Measurements from ENCODE around the gene ZC3H7A. TPM values are rescaled to one million over a fixed set of nuclear protein-coding genes. Genes with fewer than 3 reads are reported as not detected.

The ZC3H7A gene
- total and polyA plus RNA-seq, 4 donors, result 12.4 to 37.7 (median 24.7) TPM

DNA sequence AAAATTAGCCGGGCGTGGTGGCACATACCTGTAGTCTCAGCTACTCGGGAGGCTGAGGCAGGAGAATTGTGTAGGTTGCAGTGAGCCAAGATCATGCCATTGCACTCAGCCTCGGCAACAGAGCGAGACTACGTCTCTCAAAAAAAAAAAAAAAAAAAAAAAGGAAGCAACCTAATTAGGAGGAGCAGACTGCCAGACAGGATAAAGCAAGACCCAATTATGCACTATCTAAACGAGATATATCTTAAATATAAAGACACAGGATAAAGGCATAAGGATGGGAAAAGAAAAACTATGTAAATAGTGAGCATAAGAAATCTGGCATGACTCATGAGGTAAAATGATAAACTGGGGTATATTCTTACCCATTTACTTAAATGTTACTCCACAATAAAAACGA is 59.3 kb downstream of the ZC3H7A start:
- TF ChIP-seq FOXA2 (IDR thresholded peaks at IDR 0.05), result no peak
- 69% methylated on average over 8 of the region's 8 CpGs for WGBS
- no peak overlapping the region for H3K9ac ChIP-seq (ENCODE audit: low read depth in 1 of 2, low read length in 2 of 2)
- no peaks in the 10 kb centered on the region for H3K27me3 ChIP-seq (ENCODE audit: control insufficient read depth in 4 of 4, insufficient read depth in 4 of 4, low read length in 3 of 4)
- no peak for DNase-seq (ENCODE audit: low spot score)
- H3K4me1 ChIP-seq (ENCODE audit: control insufficient read depth in 4 of 4, insufficient read depth in 4 of 4, low read length in 3 of 4), result peaks cover 10 to 70% (median 62%) of the 10 kb centered on the region in 4 donors
- no peaks in the 10 kb centered on the region for H3K9me3 ChIP-seq (ENCODE audit: control insufficient read depth in 4 of 4, low read length in 3 of 4)
- peaks cover 4 to 11% (median 6%) of the 10 kb centered on the region in 4 donors for H3K36me3 ChIP-seq (ENCODE audit: control insufficient read depth in 4 of 4, insufficient read depth in 3 of 4, low read depth in 1 of 4, low read length in 3 of 4)
- H3K4me3 ChIP-seq (ENCODE audit: low read depth in 1 of 3, low read length in 3 of 3), result no peak overlapping the region
- peak overlapping the region in 1 of 2 donors; percentile 16 for H3K27ac ChIP-seq (ENCODE audit: low read depth in 1 of 2, low read length in 2 of 2)

- no peak overlapping the region for H3K9ac ChIP-seq (ENCODE audit: low read depth in 1 of 2, low read length in 2 of 2)
- no peak overlapping the region for H3K27ac ChIP-seq (ENCODE audit: low read depth in 1 of 2, low read length in 2 of 2)
- H3K4me1 ChIP-seq (ENCODE audit: control insufficient read depth in 4 of 4, insufficient read depth in 4 of 4, low read length in 3 of 4), result peaks cover 10 to 74% (median 68%) of the 10 kb centered on the region in 4 donors
- H3K27me3 ChIP-seq (ENCODE audit: control insufficient read depth in 4 of 4, insufficient read depth in 4 of 4, low read length in 3 of 4), result no peaks in the 10 kb centered on the region
- no peak for DNase-seq (ENCODE audit: low spot score)
- H3K9me3 ChIP-seq (ENCODE audit: control insufficient read depth in 4 of 4, low read length in 3 of 4), result no peaks in the 10 kb centered on the region
- no peak overlapping the region for H3K4me3 ChIP-seq (ENCODE audit: low read depth in 1 of 3, low read length in 3 of 3)
- peaks cover 9 to 19% (median 12%) of the 10 kb centered on the region in 4 donors for H3K36me3 ChIP-seq (ENCODE audit: control insufficient read depth in 4 of 4, insufficient read depth in 3 of 4, low read depth in 1 of 4, low read length in 3 of 4)
- TF ChIP-seq, protein P1, sequence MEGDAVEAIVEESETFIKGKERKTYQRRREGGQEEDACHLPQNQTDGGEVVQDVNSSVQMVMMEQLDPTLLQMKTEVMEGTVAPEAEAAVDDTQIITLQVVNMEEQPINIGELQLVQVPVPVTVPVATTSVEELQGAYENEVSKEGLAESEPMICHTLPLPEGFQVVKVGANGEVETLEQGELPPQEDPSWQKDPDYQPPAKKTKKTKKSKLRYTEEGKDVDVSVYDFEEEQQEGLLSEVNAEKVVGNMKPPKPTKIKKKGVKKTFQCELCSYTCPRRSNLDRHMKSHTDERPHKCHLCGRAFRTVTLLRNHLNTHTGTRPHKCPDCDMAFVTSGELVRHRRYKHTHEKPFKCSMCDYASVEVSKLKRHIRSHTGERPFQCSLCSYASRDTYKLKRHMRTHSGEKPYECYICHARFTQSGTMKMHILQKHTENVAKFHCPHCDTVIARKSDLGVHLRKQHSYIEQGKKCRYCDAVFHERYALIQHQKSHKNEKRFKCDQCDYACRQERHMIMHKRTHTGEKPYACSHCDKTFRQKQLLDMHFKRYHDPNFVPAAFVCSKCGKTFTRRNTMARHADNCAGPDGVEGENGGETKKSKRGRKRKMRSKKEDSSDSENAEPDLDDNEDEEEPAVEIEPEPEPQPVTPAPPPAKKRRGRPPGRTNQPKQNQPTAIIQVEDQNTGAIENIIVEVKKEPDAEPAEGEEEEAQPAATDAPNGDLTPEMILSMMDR (IDR thresholded peaks at IDR 0.05; ENCODE audit: low read depth, low read length, missing input control), result no peak
- no peak for TF ChIP-seq SP1 (IDR thresholded peaks at IDR 0.05)
- no peak for TF ChIP-seq RAD21 (IDR thresholded peaks at IDR 0.05)
- TF ChIP-seq ATF3 (IDR thresholded peaks at IDR 0.05), result no peak
- TF ChIP-seq REST (IDR thresholded peaks at IDR 0.05), result no peak
- TF ChIP-seq YY1 (IDR thresholded peaks at IDR 0.05), result no peak
- TF ChIP-seq MAX (IDR thresholded peaks at IDR 0.05), result no peak
- no peak for TF ChIP-seq FOXA1 (IDR thresholded peaks at IDR 0.05)
- TF ChIP-seq NR2F2 (IDR thresholded peaks at IDR 0.05), result no peak
- TF ChIP-seq ZBTB33 (IDR thresholded peaks at IDR 0.05), result no peak
- WGBS, result 83% methylated on average over 6 of the region's 6 CpGs
Measured at GRCh38 chr16:11736903-11737302, 60.2 kb downstream of the ZC3H7A start.
